RWPE1 (cell line): Measurements from ENCODE around the gene NUDT6.
"Not testable (repeated sequence)": the region's sequence is repeated elsewhere in the genome, so short reads cannot be mapped to it uniquely, and the experiment has no call there.

ENCODE experiments used
- CTCF ChIA-PET: fragments of 350-600 bp; sonication (Branson Sonifier 250); formaldehyde crosslinking; extraction: SDS; loops from one replicate; lab custom pipeline; 2021; lab: Yijun Ruan, JAX
- POLR2A ChIA-PET: fragments of 400-600 bp; formaldehyde crosslinking; extraction: SDS; loops from one replicate; lab custom pipeline; 2020; ENCODE audit warnings: antibody characterized with exemption; ENCODE audit not compliant: low non-redundant PET; lab: Yijun Ruan, JAX
- DNase-seq: peaks from one replicate; pipeline ENCODE4 v3.0.0; 2012; ENCODE audit warnings: low spot score
- H3K27ac ChIP-seq: fragments of 450-650 bp; 2 replicates; pipeline ENCODE4 v1.5.1; 2017
- TF ChIP-seq, protein P1 (sequence below): fragments of 450-650 bp; conservative IDR thresholded peaks from 2 replicates; pipeline ENCODE4 v1.5.1; 2017; ENCODE audit warnings: low read depth, mild to moderate bottlenecking

NUDT6 gene

DNA sequence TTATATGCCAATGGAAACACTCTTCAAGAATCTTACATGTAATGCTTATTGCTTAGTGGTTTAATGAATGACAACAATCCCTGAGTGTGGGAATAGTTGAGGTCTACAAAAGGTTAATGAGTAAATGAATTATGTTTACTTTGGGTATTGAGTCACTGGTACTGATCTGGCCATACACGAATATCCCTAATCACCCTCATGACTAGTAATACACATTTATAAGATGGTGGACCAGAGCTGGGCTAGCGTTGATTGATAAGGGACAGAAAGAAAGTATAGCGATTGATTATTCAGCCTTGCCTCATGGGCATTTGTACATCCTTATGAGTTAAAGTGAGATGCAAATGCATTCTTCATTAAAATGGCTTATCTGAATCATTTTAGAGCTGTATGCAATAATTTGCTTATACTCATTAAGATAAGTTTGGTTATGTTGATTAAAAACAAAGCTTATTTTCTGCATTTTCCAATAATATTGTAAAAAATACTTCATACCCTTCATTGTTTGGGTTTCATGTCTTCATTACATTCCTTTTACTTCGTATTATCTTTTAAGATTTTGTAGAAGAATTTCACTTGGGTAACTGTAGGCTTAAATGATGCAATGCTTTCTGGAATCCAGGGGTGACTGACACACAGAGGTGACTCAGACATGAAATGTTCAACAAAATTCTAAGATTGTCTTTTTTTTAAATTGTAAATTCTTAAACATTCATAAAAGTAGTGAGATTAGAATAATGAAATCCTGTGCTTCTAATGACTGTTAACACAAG lies 48.4 kb downstream of the NUDT6 start:
- CTCF ChIA-PET, result interaction anchor here (0.6 to 1.2 kb wide), 3 partner anchors 16 to 1764 kb away, joined by 3 to 9 read pairs (median 3); no protein-coding TSS in a partner anchor
- TF ChIP-seq, protein P1, sequence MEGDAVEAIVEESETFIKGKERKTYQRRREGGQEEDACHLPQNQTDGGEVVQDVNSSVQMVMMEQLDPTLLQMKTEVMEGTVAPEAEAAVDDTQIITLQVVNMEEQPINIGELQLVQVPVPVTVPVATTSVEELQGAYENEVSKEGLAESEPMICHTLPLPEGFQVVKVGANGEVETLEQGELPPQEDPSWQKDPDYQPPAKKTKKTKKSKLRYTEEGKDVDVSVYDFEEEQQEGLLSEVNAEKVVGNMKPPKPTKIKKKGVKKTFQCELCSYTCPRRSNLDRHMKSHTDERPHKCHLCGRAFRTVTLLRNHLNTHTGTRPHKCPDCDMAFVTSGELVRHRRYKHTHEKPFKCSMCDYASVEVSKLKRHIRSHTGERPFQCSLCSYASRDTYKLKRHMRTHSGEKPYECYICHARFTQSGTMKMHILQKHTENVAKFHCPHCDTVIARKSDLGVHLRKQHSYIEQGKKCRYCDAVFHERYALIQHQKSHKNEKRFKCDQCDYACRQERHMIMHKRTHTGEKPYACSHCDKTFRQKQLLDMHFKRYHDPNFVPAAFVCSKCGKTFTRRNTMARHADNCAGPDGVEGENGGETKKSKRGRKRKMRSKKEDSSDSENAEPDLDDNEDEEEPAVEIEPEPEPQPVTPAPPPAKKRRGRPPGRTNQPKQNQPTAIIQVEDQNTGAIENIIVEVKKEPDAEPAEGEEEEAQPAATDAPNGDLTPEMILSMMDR, result no peak
- no peak overlapping the region for H3K27ac ChIP-seq
- POLR2A ChIA-PET, result no interaction called here
- peak; percentile 73 for DNase-seq

DNA sequence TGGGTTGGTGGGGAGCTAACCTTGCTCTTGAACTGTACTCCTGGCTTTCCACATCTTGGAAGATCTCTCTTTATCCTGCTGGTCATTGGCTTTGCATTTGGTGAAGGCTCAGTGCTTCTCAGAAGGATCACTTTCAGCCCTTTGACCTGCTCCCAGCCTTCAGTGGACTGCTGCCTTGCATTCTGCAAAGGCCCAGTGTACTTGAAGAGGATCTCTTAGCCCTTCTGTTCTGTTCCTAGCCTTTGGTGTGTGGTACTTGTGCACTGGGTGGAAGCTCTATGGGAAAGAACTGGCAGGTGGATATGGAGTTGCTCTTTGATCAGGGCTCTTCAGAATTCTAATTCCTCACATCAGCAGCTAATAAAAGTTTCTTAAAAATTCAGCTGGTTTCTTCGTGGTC lies 49.3 kb downstream of the NUDT6 start:
- POLR2A ChIA-PET, result no interaction called here
- no peak for DNase-seq
- peak overlapping the region; percentile 40; the same call in 1 of the 2 replicates for H3K27ac ChIP-seq
- TF ChIP-seq, protein P1, result no peak
- CTCF ChIA-PET, result no interaction called here

DNA sequence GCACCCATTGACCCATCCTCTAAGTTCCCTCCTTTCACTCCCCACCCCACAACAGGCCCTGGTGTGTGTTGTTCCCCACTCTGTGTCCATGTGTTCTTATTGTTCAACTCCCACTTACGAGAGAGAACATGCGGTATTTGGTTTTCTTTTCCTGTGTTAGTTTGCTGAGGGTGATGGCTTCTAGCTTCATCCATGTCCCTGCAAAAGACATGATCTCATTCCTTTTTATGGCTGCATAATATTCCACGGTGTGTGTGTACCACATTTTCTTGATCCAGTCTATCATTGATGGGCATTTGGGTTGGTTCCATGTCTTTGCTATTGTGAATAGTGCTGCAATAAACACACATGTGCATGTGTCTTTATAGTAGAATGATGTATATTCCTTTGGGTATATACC lies 54.2 kb downstream of the NUDT6 start:
- CTCF ChIA-PET, DNase-seq, POLR2A ChIA-PET, H3K27ac ChIP-seq: not testable (repeated sequence)

DNA sequence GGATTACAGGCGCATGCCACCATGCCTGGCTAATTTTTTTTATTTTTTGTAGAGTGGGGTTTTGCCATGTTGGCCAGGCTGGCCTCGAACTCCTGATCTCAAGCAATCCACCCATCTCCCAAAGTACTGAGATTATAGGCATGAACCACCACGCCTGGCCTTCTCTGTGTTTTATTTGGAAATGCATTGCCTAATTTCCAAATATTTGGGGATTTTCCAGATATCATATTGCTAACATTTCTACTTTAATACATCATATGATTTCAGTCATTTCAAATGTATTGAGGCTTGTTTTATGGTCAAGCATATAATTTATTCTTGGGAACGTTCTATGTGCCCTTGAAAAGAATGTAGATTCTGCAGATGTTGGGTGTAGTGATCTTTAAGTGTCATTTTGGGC lies 57.0 kb downstream of the NUDT6 start:
- DNase-seq, result no peak
- ChIA-PET CTCF (no interaction called here), POLR2A (no interaction called here)
- no peak overlapping the region for H3K27ac ChIP-seq
- TF ChIP-seq, protein P1, result no peak

DNA sequence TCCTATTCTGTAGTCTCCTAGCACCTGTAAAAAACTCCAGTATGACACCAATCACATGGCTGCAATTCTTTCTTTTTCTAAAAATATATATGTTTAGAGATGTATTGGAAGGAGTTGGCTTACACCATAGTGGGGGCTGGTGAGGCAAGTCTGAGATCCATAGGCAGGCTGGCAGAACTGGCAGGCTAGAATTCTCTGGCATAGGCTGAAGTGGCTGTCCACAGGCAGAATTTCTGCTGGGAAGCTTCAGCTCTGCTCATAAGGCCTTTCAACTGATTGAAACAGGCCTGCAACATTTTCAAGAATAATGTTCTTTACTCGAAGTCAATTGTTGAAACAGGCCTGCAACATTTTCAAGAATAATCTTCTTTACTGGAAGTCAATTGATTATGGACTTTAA lies 58.8 kb downstream of the NUDT6 start:
- TF ChIP-seq, protein P1, result no peak
- DNase-seq, result no peak
- ChIA-PET POLR2A (no interaction called here), CTCF (interaction anchor here (0.6 to 1.2 kb wide), 2 partner anchors 12 to 69 kb away, joined by 3 to 4 read pairs; no protein-coding TSS in a partner anchor)
- no peak overlapping the region for H3K27ac ChIP-seq

DNA sequence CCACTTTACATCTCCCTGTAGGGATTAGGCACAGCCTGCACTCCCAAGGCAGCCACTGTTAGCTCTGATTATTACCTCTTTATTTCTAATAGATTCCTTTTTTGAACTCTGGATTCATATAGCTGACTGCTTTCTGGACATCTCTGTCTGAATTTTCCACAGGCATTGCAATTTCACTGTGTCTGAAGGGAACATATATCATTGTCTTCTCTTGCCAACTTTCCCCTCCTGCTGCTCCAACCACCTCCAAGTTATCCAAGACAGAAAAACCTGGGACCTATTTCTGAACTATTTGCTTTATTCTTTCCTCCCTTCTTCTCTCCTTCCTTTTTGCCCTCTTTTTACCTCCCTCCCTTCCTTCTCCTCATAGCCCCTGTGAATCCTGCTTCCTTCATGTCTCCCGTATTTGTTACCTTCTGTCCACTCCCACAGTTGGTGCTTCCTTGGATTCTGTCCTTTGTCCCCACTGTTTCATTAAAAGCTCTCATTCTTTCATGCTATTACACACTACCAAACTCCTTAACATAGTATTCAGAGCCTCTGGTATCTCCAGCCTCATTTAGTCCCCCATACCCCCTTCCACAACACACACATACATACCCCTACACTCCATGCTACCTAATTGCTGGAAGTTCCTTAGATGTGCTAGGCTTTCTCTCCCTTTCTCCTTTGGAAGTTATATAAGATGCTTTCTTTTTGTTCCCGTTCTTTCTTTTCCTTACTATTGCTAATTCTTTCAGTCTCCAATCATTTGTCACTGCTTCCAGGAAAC lies 61.0 kb downstream of the NUDT6 start:
- no peak overlapping the region for H3K27ac ChIP-seq
- POLR2A ChIA-PET, result no interaction called here
- TF ChIP-seq, protein P1, result no peak
- CTCF ChIA-PET, result no interaction called here
- DNase-seq, result no peak
